ENCODE results near the gene C1QB.
"Not testable (repeated sequence)": the region's sequence is repeated elsewhere in the genome, so short reads cannot be mapped to it uniquely, and the experiment has no call there.

C1QB gene

DNA sequence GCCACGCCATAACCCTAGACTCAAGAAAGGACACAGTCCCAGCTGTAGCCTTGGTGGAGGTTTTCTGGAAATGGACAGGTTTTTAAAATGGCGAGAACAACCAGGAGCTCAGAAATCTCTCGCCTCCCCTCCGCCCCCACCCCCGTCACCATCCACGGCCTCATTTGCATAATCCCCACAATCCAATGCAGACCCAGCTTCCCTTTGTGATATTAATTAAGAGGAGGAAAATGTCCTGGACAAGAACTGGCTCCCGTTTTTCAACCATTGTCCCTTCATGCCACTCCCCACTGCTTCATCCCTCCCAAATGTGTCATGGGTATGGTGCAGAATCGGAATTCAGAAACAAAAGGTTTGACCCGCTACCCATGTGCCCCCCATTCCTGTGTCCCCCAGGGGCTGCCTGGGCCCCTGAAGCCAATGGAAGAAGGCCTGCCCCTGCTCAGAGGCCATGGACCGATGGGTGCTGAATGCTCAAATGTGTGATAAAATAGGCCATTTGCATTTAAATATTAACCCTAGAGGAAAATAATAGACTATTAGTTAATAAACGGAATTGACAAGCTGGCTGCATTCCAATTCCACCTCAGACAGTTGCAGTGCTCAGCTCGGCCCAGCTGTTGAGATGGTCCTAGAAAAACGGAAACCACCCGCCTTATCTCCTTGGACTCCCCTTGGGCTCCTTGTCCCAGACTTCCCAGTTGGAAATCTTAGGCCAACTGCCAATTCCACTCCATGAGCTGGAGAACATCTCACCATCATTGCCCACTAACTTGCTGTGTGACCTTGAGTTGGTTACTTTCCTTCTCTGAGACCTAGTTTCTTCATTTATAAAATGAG, 46.9 kb downstream of the C1QB start:
- DNase-seq, result no peak

DNA sequence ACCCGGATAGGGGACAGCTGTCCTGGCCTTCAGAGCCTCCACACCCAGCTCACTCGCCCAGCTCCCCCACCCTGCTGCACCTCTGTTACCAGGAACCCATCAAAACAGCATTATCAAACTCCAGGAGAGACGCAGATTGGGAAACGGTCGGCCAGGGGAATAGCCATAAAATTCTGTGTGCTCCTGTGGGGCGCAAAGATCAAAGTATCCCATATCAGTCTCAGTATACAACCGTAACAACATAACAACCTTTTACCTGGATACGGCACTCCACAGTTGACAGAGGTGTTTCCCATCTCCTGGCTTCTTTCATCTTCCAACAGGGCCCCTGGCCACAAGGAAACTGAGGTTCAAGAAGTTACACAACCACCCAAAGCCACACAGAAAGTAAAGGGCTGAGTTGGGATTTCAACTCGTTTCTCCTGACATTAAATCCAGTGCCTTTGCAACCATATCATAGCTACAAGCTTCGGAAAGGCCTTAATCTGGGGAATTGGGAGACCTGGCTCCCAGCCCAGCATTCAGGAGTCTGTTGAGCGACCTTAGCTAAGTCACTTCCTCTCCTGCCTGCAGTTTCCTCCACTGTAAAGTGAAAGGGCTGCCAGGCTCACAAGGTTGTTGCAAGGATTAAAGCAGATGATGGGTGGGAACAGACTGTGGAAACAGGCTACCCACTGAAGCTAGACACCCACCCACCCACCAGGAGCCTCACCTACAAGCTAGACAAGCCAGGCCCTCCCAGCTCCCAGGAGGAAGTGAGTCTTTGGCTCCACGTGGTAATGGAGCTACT, 49.5 kb downstream of the C1QB start:
- DNase-seq, result no peak

DNA sequence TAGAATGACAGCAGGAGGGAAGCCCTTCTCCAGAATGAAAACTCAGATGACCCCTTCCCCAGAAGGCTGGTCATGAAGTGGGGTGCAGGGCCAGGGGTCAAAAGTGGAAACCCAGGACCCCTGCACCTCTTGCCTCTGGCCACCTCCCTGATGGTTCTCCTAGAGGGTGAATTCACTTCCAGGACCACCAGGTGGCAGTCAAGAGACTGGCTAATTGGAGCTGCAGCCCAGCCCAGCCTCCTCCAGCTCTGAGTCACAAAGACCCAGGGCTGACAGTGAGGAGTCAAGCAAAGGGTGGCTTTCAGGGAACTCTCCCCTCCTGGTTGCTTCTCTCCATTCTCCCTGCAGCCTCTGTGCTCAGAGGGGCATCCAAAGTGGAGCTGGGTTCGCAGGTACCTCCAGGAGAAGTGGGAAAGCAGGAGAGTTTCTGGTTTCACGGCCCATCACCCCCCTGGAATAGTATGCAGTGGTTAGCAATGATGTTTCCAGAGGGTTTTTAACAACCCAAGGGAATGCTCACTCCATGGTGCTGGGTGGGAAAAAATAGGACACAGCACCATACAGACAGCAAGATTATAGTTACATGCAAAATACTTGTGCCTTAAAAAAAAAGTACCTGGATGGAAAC, 51.5 kb downstream of the C1QB start:
- DNase-seq, result peak; percentile 74

DNA sequence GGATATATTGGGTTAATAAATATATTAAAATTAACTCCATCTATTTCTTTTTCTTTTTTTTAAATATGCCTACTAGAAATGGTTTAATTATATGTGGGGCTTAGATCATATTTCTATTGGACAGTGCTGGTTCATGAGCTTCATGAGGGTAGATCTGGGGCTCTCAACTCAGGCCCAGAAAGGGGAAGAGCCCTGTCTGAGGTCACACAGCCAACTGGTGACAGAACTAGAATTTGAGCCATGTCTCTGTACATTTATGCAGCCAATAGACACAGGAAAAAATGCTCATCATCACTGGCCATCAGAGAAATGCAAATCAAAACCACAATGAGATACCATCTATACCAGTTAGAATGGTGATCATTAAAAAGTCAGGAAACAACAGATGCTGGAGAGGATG, 52.5 kb downstream of the C1QB start:
- DNase-seq, result no peak

DNA sequence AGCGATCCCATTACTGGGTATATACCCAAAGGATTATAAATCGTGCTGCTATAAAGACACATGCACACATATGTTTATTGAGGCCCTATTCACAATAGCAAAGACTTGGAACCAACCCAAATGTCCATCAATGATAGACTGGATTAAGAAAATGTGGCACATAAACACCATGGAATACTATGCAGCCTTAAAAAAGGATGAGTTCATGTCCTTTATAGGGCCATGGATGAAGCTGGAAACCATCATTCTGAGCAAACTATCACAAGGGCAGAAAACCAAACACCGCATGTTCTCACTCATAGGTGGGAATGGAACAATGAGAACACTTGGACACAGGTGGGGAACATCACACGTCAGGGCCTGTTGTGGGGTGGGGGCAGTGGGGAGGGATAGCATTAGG, 53.1 kb downstream of the C1QB start:
- not testable (repeated sequence) for DNase-seq

DNA sequence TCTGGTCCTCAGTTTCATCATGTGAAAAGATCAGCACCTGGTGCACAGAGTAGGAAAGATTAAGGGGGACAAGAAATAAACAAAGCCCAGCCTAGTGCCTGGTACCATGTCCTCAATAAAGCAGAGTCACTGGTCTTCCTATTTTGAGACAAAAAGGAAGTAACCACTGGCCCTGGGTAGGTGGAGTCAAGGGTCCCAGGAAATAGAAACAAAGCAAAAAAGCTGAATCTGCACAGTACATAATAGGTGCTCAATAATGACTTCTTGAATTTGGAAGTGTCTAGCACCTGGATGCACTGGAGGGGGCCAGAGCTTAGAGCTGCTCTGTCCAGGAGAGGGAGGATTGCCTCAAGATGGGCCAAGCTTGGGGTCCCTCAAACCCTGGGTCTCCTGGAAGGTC, 55.7 kb downstream of the C1QB start:
- no peak for DNase-seq

DNA sequence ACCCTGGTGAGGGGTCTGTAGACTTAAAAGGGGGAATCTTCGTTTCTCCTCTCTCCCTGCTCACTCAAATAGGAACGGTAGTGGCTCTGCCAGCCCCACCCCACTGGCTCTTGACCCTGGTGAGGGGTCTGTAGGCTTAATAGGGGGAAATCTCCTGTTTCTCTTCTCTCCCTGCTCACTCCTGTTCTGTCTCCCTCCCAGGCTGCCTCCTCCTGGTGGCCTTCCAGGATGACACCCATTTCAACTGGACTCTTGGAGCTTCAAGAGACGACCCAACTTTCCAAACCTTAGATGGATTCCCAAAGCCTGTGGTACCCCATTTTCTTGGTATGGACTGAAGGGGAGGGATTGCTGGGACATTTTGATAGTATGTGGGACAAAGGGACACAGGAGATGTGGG, 56.2 kb downstream of the C1QB start:
- no peak for DNase-seq

DNA sequence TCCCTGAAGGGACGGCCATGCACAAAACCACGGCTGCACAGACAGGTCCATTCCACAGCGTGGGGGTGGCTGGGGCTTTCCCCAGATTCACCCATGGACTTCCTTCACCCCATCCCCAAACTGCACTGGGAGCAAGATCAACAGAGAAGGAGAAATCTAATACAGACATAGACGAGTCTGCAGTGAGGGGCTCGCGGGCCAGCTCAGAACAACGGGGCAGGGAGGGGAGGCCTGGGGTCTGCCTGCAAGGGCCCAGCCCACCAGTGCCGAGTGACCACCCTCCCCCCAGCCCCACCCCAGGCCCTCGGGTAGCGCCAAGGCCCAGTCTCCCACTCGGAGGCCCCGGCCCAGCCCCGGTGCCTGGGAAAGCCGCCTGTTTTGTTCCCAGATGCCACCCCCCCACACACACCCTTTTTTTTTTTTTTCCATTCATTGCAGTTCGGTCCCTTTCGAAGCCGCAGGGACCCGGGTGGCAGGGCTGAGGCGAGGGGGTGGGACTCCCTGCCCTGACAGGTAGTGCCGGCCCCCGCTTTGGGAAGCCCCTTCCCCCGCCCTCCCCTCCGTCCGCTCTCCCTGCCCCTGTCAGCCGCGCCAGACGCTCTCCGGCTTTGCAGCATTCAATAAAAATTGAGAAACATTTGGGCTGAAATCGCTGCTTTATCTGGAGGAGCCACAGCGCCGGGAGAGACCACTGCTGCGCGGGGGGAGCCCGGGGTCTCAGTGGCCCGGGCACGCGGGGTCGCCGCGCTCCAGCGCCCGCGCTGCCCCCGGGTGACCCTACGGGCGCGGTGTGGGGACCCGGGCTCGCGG, 57.1 kb downstream of the C1QB start:
- peak; percentile 11 for DNase-seq

DNA sequence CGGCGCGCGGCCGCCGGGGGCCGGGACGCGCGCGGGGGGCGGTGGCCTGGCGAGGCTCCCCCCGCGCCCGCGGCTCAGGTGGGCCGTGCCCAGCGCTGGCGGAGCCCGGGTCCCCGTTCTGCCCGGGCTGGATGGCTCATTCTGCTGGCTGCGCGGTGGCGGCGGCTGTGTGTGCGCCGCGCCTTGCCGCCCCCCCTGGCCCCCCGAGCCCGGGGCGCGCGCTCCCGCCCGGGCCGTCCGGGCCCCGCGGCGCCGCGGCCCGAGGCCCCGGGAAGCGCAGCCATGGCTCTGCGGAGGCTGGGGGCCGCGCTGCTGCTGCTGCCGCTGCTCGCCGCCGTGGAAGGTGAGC, 57.6 kb downstream of the C1QB start, which contains the start of gene EPHB2:
TSS of gene EPHB2 (plus strand) at position 139 of the 349 bp plus-strand sequence. CDS start at position 283, 144 bp downstream.
- DNase-seq, result no peak

DNA sequence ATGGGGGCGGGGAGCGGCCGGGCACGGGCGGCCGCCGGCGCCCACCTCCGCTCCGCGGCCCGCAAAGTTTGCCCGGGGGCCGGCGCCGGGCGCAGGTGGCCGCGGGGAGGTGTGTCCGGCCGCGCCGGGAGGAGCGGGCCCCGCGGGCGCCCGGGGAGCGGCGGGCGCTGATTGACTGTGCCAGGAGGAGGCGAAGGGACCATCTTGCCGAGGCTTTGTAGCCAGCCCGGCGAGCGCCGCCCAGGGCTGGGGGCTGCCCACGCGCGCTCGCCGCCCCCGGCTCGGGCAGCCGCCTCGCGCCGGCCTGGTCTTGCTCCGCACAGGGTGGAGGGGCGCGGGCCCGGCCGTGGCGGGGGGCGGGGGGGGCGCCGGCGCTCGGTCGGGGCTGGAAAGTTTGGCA, 58.0 kb downstream of the C1QB start:
- no peak for DNase-seq

All from MV-4-11 (cell line).